K562 (cell line): ENCODE data around the gene HIP1R. TPM values are rescaled to one million over a fixed set of nuclear protein-coding genes. Genes with fewer than 3 reads are reported as not detected.

Experiments
- CREB3L1 ChIP-seq: fragments of 450-650 bp; IDR thresholded peaks from 2 replicates; pipeline ENCODE4 v1.6.1; 2014; ENCODE audit warnings: low read depth, mild to moderate bottlenecking, moderate library complexity, borderline replicate concordance
- FOXK1 ChIP-seq: sonication (generic); formaldehyde crosslinking; IDR thresholded peaks from 2 replicates; pipeline ENCODE4 v1.8.0; 2022; ENCODE audit warnings: missing genetic modification reagents, mild to moderate bottlenecking, borderline replicate concordance
- MAX ChIP-seq: sonication (generic); formaldehyde crosslinking; IDR thresholded peaks from 2 replicates; pipeline ENCODE4 v1.9.0; 2022; ENCODE audit warnings: mild to moderate bottlenecking, missing genetic modification reagents
- MYC ChIP-seq, 2 experiments: fragments of 250-450 bp in 1 of 2; sonication (Bioruptor Pico) in 1 of 2; IDR thresholded peaks; 2 replicates each; pipeline versions ENCODE4 v1.5.1 to v1.6.1; 2012 to 2021; ENCODE audit warnings: low read depth in 2 of 2, borderline replicate concordance in 1 of 2, improper control_type of control experiment in 1 of 2, low read length in 1 of 2, mild to moderate bottlenecking in 1 of 2, moderate library complexity in 1 of 2
- SP1 ChIP-seq: sonication (generic); formaldehyde crosslinking; IDR thresholded peaks from 2 replicates; pipeline ENCODE4 v1.8.1; 2022; ENCODE audit warnings: mild to moderate bottlenecking, missing genetic modification reagents
- ZBTB17 ChIP-seq: fragments of 450-650 bp; formaldehyde crosslinking; IDR thresholded peaks from 2 replicates; pipeline ENCODE4 v1.4.0; 2020; ENCODE audit warnings: mild to moderate bottlenecking
- polyA plus RNA-seq, 8 experiments: library from polyadenylated mRNA; depleted of rRNA in 4 of 8; stranded (reverse) in 5 of 8; unstranded in 3 of 8; fragments of >200 nt; fragmentation: Nextera tagmentation in 2 of 8; fragmentation: Illumina TruSeq in 1 of 8; extraction: Ambion mirVana in 2 of 8; extraction: Trizol in 1 of 8; gene quantifications; 2 replicates each; pipeline versions ENCODE4 v1.2.1 to v1.2.3, GENCODE V29; 2011 to 2014; ENCODE audit warnings: inconsistent platforms in 1 of 8, missing spikeins in 1 of 8
- total RNA-seq, 7 experiments: library from RNA; depleted of rRNA in 6 of 7; stranded (reverse); fragments of >200 nt in 6 of 7; fragmentation: Illumina TruSeq in 2 of 7; extraction: Trizol in 2 of 7; gene quantifications; 2 replicates each; pipeline versions ENCODE4 v1.2.1 to v1.2.3, GENCODE V29; 2011 to 2021; ENCODE audit warnings: low replicate concordance in 1 of 7
- TF ChIP-seq, protein P1 (sequence below), 2 experiments: fragments of 450-650 bp; formaldehyde crosslinking in 1 of 2; IDR thresholded peaks; 2 replicates each; pipeline versions ENCODE4 v1.4.0 to v1.6.1; 2014 to 2020; ENCODE audit warnings: mild to moderate bottlenecking in 2 of 2, borderline replicate concordance in 1 of 2, low read depth in 1 of 2
- TF ChIP-seq, protein P2 (sequence below), 2 experiments: fragments of 450-650 bp; conservative IDR thresholded peaks; 2 replicates each; pipeline ENCODE4 v1.6.1; 2017; ENCODE audit warnings: mild to moderate bottlenecking in 2 of 2, moderate library complexity in 2 of 2
- TF ChIP-seq, protein P3 (sequence below): fragments of 450-650 bp; IDR thresholded peaks from 2 replicates; pipeline ENCODE4 v1.6.1; 2016; ENCODE audit warnings: low read depth, mild to moderate bottlenecking, moderate library complexity

The HIP1R gene
- total and polyA plus RNA-seq, 9 of the 15 experiments (the other 6 are each of a cell fraction or from before 2014, with no cell fraction given) = 0.15 to 31.0 (median 14.2) TPM

DNA sequence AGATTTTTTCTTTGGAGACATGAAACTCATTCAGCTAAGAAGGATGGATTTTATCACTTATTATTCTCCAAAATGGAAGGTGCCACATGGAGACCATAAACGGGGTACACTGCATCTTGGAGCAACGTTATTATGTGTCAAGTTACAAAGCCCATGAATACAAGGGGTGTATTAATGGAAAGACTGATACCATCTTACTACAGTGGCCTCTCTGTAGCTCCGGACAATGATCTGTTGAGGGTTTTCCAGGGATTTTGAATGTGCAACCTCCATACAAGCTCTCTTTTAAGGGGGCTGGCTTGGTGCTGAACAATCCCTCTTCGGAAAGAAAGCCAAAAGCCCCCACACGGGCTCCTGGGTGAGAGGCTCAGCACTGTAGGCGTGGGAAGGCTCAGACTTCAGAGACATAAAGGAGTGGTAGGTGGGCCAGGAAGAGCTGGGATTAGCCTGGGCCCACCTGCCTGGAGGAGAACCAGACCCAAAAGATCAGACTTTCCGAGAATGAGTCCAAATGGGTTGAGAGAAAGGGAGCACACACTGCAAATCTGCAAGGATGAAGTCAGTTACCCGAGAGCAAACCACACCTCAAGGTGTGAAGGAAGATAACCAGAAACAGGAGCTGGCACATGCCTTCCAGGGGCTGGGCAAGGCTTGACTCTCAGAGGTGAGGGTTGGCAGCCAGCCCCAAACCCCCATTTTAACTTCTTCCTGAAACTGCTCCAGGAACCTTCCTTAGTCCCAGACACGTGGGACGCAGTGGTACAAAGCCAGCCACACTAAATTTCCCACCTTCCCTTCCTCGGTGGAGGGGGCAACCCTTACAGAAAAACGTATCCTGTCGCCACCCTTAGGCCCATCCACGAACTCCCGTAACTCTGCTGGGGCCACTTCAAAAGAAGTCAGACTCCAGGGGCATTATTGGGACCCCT is 59.2 kb downstream of the HIP1R start (continued):
- TF ChIP-seq, protein P1, sequence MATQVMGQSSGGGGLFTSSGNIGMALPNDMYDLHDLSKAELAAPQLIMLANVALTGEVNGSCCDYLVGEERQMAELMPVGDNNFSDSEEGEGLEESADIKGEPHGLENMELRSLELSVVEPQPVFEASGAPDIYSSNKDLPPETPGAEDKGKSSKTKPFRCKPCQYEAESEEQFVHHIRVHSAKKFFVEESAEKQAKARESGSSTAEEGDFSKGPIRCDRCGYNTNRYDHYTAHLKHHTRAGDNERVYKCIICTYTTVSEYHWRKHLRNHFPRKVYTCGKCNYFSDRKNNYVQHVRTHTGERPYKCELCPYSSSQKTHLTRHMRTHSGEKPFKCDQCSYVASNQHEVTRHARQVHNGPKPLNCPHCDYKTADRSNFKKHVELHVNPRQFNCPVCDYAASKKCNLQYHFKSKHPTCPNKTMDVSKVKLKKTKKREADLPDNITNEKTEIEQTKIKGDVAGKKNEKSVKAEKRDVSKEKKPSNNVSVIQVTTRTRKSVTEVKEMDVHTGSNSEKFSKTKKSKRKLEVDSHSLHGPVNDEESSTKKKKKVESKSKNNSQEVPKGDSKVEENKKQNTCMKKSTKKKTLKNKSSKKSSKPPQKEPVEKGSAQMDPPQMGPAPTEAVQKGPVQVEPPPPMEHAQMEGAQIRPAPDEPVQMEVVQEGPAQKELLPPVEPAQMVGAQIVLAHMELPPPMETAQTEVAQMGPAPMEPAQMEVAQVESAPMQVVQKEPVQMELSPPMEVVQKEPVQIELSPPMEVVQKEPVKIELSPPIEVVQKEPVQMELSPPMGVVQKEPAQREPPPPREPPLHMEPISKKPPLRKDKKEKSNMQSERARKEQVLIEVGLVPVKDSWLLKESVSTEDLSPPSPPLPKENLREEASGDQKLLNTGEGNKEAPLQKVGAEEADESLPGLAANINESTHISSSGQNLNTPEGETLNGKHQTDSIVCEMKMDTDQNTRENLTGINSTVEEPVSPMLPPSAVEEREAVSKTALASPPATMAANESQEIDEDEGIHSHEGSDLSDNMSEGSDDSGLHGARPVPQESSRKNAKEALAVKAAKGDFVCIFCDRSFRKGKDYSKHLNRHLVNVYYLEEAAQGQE (IDR thresholded peaks at IDR 0.05; ENCODE audit: borderline replicate concordance) = peak; percentile 13; the same call in 1 of the 2 replicates
- TF ChIP-seq, protein P1 (CRISPR knock-in tag; IDR thresholded peaks at IDR 0.05; ENCODE audit: low read depth) = no peak
- peak; percentile 11; the same call in 1 of the 2 replicates for TF ChIP-seq MYC (IDR thresholded peaks at IDR 0.05; ENCODE audit: low read depth, low read length)
- TF ChIP-seq MYC (CRISPR knock-in tag; IDR thresholded peaks at IDR 0.05; ENCODE audit: borderline replicate concordance, low read depth) = no peak
- TF ChIP-seq MAX (CRISPR knock-in tag) = peak; percentile 83
- TF ChIP-seq, protein P2, sequence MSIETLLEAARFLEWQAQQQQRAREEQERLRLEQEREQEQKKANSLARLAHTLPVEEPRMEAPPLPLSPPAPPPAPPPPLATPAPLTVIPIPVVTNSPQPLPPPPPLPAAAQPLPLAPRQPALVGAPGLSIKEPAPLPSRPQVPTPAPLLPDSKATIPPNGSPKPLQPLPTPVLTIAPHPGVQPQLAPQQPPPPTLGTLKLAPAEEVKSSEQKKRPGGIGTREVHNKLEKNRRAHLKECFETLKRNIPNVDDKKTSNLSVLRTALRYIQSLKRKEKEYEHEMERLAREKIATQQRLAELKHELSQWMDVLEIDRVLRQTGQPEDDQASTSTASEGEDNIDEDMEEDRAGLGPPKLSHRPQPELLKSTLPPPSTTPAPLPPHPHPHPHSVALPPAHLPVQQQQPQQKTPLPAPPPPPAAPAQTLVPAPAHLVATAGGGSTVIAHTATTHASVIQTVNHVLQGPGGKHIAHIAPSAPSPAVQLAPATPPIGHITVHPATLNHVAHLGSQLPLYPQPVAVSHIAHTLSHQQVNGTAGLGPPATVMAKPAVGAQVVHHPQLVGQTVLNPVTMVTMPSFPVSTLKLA (conservative IDR thresholded peaks at IDR 0.05) = peak in 1 of 2 experiments; percentile 44; a peak in 1 of 4 replicates
- 0 out of 2 replicates have a peak, but pooled peaks have one; percentile 39 for TF ChIP-seq SP1 (CRISPR knock-in tag)
- 0 out of 2 replicates have a peak, but pooled peaks have one; percentile 27 for TF ChIP-seq FOXK1 (CRISPR knock-in tag)
- TF ChIP-seq CREB3L1 = peak; percentile 39; the same call in 1 of the 2 replicates
- TF ChIP-seq, protein P3, sequence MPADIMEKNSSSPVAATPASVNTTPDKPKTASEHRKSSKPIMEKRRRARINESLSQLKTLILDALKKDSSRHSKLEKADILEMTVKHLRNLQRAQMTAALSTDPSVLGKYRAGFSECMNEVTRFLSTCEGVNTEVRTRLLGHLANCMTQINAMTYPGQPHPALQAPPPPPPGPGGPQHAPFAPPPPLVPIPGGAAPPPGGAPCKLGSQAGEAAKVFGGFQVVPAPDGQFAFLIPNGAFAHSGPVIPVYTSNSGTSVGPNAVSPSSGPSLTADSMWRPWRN = no peak
- TF ChIP-seq ZBTB17 (CRISPR knock-in tag) = 0 out of 2 replicates have a peak, but pooled peaks have one; percentile 39
